ENCODE data around the gene KIF26A.

The KIF26A gene

GRCh38 chr14:104226421-104227383 is 88.3 kb downstream of the KIF26A start:
- H3K9me3 ChIP-seq (ENCODE audit: insufficient read depth, low read length), result no peaks in the 10 kb centered on the region
- TF ChIP-seq EZH2phosphoT487 (IDR thresholded peaks at IDR 0.05; ENCODE audit: low read depth), result no peak
- no peak for TF ChIP-seq CTCF (IDR thresholded peaks at IDR 0.05; ENCODE audit: low read depth, low read length)
- H3K4me1 ChIP-seq (ENCODE audit: low read length), result no peaks in the 10 kb centered on the region
- no peak overlapping the region for H3K4me2 ChIP-seq (ENCODE audit: low read length)
- no peaks in the 10 kb centered on the region for H4K20me1 ChIP-seq (ENCODE audit: insufficient read depth, low read length)
- H3K9ac ChIP-seq (ENCODE audit: low read length), result no peak overlapping the region
- H3K27me3 ChIP-seq (ENCODE audit: low read depth, low read length), result no peaks in the 10 kb centered on the region
- no peak overlapping the region for H3K27ac ChIP-seq (ENCODE audit: low read length)
- no peaks in the 10 kb centered on the region for H3K36me3 ChIP-seq (replicated peaks; ENCODE audit: low read depth, low read length)
- no peak overlapping the region for H3K4me3 ChIP-seq (ENCODE audit: low read length)
- H2AFZ ChIP-seq (ENCODE audit: low read depth, low read length), result no peak overlapping the region
- no peaks in the 10 kb centered on the region for H3K79me2 ChIP-seq (ENCODE audit: low read length)

- Histone ChIP-seq H3K4me2 (ENCODE audit: low read length) (no peak overlapping the region), H3K79me2 (ENCODE audit: low read length) (no peaks in the 10 kb centered on the region), H3K27me3 (ENCODE audit: low read depth, low read length) (no peaks in the 10 kb centered on the region), H3K4me1 (ENCODE audit: low read length) (no peaks in the 10 kb centered on the region), H3K9ac (ENCODE audit: low read length) (no peak overlapping the region), H3K27ac (ENCODE audit: low read length) (no peak overlapping the region), H2AFZ (ENCODE audit: low read depth, low read length) (no peak overlapping the region), H3K36me3 (replicated peaks; ENCODE audit: low read depth, low read length) (no peaks in the 10 kb centered on the region), H4K20me1 (ENCODE audit: insufficient read depth, low read length) (no peaks in the 10 kb centered on the region), H3K9me3 (ENCODE audit: insufficient read depth, low read length) (no peaks in the 10 kb centered on the region), H3K4me3 (ENCODE audit: low read length) (no peak overlapping the region)
- TF ChIP-seq CTCF (IDR thresholded peaks at IDR 0.05; ENCODE audit: low read depth, low read length) (no peak), EZH2phosphoT487 (IDR thresholded peaks at IDR 0.05; ENCODE audit: low read depth) (no peak)
These were observed 89.4 kb downstream of the KIF26A start for GRCh38 chr14:104227806-104228205.

GRCh38 chr14:104228221-104228620 is 89.8 kb downstream of the KIF26A start:
- Histone ChIP-seq H3K9ac (ENCODE audit: low read length) (no peak overlapping the region), H3K4me1 (ENCODE audit: low read length) (no peaks in the 10 kb centered on the region), H3K79me2 (ENCODE audit: low read length) (no peaks in the 10 kb centered on the region), H3K27me3 (ENCODE audit: low read depth, low read length) (no peaks in the 10 kb centered on the region), H3K4me2 (ENCODE audit: low read length) (no peak overlapping the region), H3K4me3 (ENCODE audit: low read length) (no peak overlapping the region), H3K36me3 (replicated peaks; ENCODE audit: low read depth, low read length) (no peaks in the 10 kb centered on the region), H4K20me1 (ENCODE audit: insufficient read depth, low read length) (no peaks in the 10 kb centered on the region), H3K9me3 (ENCODE audit: insufficient read depth, low read length) (no peaks in the 10 kb centered on the region), H2AFZ (ENCODE audit: low read depth, low read length) (no peak overlapping the region), H3K27ac (ENCODE audit: low read length) (no peak overlapping the region)
- TF ChIP-seq CTCF (IDR thresholded peaks at IDR 0.05; ENCODE audit: low read depth, low read length) (no peak), EZH2phosphoT487 (IDR thresholded peaks at IDR 0.05; ENCODE audit: low read depth) (no peak)

- no peak for TF ChIP-seq CTCF (IDR thresholded peaks at IDR 0.05; ENCODE audit: low read depth, low read length)
- no peak for TF ChIP-seq EZH2phosphoT487 (IDR thresholded peaks at IDR 0.05; ENCODE audit: low read depth)
- H3K36me3 ChIP-seq (replicated peaks; ENCODE audit: low read depth, low read length), result no peaks in the 10 kb centered on the region
- no peak overlapping the region for H3K9ac ChIP-seq (ENCODE audit: low read length)
- no peaks in the 10 kb centered on the region for H3K27me3 ChIP-seq (ENCODE audit: low read depth, low read length)
- no peaks in the 10 kb centered on the region for H4K20me1 ChIP-seq (ENCODE audit: insufficient read depth, low read length)
- H2AFZ ChIP-seq (ENCODE audit: low read depth, low read length), result no peak overlapping the region
- H3K4me2 ChIP-seq (ENCODE audit: low read length), result no peak overlapping the region
- no peaks in the 10 kb centered on the region for H3K79me2 ChIP-seq (ENCODE audit: low read length)
- no peak overlapping the region for H3K27ac ChIP-seq (ENCODE audit: low read length)
- H3K4me3 ChIP-seq (ENCODE audit: low read length), result no peak overlapping the region
- H3K4me1 ChIP-seq (ENCODE audit: low read length), result no peaks in the 10 kb centered on the region
- no peaks in the 10 kb centered on the region for H3K9me3 ChIP-seq (ENCODE audit: insufficient read depth, low read length)
These were observed 90.5 kb downstream of the KIF26A start for GRCh38 chr14:104228716-104229533.

Data from OCI-LY3 (cell line).